ENCODE results near the gene FSTL4. TPM values are rescaled to one million over a fixed set of nuclear protein-coding genes. Genes with fewer than 3 reads are reported as not detected.

FSTL4 gene
- total RNA-seq, 2 donors from 2014 or later = 4.4 to 5.5 TPM

GRCh38 chr5:133334796-133335639 lies 277.3 kb downstream of the FSTL4 start:
- no peaks in the 10 kb centered on the region for H3K9me3 ChIP-seq (ENCODE audit: control insufficient read depth, low read length)
- peaks cover 9% of the 10 kb centered on the region for H3K4me1 Mint-ChIP-seq
- WGBS, 2 experiments (ENCODE audit: insufficient coverage in 1 of 2, insufficient read length in 1 of 2) = 88 to 94% methylated on average over 14 of the region's 14 CpGs
- H3K27me3 Mint-ChIP-seq (ENCODE audit: insufficient read depth) = no peaks in the 10 kb centered on the region
- no peaks in the 10 kb centered on the region for H3K9me3 Mint-ChIP-seq
- H3K27ac Mint-ChIP-seq = no peak overlapping the region
- no peaks in the 10 kb centered on the region for H3K4me1 ChIP-seq (ENCODE audit: control insufficient read depth, insufficient read depth, low read length)
- TF ChIP-seq, protein P1, sequence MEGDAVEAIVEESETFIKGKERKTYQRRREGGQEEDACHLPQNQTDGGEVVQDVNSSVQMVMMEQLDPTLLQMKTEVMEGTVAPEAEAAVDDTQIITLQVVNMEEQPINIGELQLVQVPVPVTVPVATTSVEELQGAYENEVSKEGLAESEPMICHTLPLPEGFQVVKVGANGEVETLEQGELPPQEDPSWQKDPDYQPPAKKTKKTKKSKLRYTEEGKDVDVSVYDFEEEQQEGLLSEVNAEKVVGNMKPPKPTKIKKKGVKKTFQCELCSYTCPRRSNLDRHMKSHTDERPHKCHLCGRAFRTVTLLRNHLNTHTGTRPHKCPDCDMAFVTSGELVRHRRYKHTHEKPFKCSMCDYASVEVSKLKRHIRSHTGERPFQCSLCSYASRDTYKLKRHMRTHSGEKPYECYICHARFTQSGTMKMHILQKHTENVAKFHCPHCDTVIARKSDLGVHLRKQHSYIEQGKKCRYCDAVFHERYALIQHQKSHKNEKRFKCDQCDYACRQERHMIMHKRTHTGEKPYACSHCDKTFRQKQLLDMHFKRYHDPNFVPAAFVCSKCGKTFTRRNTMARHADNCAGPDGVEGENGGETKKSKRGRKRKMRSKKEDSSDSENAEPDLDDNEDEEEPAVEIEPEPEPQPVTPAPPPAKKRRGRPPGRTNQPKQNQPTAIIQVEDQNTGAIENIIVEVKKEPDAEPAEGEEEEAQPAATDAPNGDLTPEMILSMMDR (conservative IDR thresholded peaks at IDR 0.05) = no peak
- H3K4me3 ChIP-seq (ENCODE audit: low read length) = no peak overlapping the region
- no peaks in the 10 kb centered on the region for H3K36me3 ChIP-seq (ENCODE audit: control insufficient read depth, insufficient read depth, low read length)
- no peak overlapping the region for H3K4me3 Mint-ChIP-seq
- H3K9ac ChIP-seq (ENCODE audit: extremely low read depth, low read length, poor library complexity, severe bottlenecking) = no peak overlapping the region
- DNase-seq = no peak
- H3K36me3 Mint-ChIP-seq (ENCODE audit: low read depth) = no peaks in the 10 kb centered on the region
- no peak overlapping the region for H3K27ac ChIP-seq (ENCODE audit: low read depth, low read length)
- no peaks in the 10 kb centered on the region for H3K27me3 ChIP-seq (ENCODE audit: control insufficient read depth, insufficient read depth, low read length, poor library complexity, severe bottlenecking)

DNA sequence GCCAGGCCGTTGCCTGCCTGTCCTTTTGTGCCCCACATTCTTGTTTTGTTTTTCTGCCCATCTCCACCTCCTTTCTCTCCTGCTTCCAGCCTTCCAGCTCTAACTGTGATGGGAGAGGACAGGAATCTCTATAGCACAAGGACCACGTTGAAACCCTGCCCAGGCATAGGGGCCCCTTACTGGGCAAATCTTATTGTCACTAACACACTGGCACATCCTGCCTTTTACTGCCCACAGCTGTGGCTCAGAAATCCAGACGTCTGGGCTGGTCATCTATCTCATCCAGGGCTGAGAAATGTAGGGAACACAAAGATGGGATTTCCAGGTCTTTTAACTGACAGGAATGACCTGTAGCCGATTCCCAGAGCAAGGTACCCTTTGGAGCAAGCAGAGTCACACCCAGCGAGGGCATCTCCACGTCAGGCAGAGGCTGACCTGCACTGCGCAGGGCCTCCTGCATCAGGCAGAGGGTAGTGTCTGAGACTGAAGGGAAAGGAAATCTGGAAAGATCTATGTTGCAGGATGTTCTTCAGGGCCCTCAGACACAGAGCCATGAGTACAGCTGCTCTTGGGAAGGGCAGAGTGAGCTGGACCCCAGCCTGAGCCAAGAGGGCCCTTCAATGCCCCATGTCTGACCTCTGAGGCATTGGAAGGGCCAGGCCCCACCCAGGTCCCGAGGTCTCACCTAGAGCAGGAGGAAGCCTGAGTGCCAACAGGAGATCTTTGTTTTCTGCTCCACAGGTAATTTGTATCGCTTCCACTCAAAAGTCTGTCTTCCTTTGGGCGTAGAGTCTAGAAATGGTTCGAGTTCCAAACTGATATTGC lies 278.8 kb downstream of the FSTL4 start:
- H3K27ac Mint-ChIP-seq = no peak overlapping the region
- no peak overlapping the region for H3K4me3 ChIP-seq (ENCODE audit: low read length)
- no peaks in the 10 kb centered on the region for H3K36me3 Mint-ChIP-seq (ENCODE audit: low read depth)

DNA sequence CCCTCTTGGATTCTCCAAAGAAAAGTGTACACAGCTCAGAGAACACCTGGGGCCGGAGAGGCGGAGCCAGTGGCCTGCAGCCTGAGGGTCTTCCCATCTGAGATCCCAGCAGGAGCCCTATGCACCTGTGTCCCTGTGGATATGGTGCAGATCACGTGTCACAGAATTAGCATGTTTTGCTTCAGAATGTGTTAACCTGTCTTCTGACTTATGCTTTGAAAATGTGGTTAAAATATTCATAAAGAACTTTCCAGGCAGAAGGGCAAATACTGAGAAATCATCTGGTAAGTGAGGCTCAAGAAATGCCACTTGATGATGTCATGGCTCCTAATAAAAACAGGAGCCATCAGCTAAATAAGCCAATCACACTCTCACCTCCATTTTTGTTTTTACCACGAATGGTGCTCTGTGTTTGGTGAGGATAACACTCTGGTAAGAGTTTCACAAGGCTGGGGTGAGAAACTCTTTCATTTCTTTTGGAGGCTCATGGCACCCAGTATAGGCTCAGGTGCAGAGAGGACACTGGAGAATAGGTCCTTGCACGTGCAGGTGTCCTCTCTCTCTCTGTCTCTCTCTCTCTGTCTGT lies 279.8 kb downstream of the FSTL4 start:
- Mint-ChIP-seq H3K27me3 (ENCODE audit: insufficient read depth) (no peaks in the 10 kb centered on the region), H3K4me1 (peaks cover 15% of the 10 kb centered on the region), H3K4me3 (no peak overlapping the region), H3K36me3 (ENCODE audit: low read depth) (no peaks in the 10 kb centered on the region), H3K9me3 (no peaks in the 10 kb centered on the region), H3K27ac (no peak overlapping the region)
- TF ChIP-seq, protein P1 (conservative IDR thresholded peaks at IDR 0.05) = no peak
- H3K9me3 ChIP-seq (ENCODE audit: control insufficient read depth, low read length) = no peaks in the 10 kb centered on the region
- DNase-seq = no peak
- 84 to 100% methylated on average over 3 to 5 of the region's 5 CpGs for WGBS, 2 experiments (ENCODE audit: insufficient coverage in 1 of 2, insufficient read length in 1 of 2)
- no peak overlapping the region for H3K4me3 ChIP-seq (ENCODE audit: low read length)
- H3K4me1 ChIP-seq (ENCODE audit: control insufficient read depth, insufficient read depth, low read length) = no peaks in the 10 kb centered on the region
- H3K9ac ChIP-seq (ENCODE audit: extremely low read depth, low read length, poor library complexity, severe bottlenecking) = no peak overlapping the region
- H3K27ac ChIP-seq (ENCODE audit: low read depth, low read length) = no peak overlapping the region
- no peaks in the 10 kb centered on the region for H3K36me3 ChIP-seq (ENCODE audit: control insufficient read depth, insufficient read depth, low read length)
- H3K27me3 ChIP-seq (ENCODE audit: control insufficient read depth, insufficient read depth, low read length, poor library complexity, severe bottlenecking) = no peaks in the 10 kb centered on the region

More for the DNA sequence above, 278.8 kb downstream of the FSTL4 start:
- H3K9me3 Mint-ChIP-seq = no peaks in the 10 kb centered on the region
- Histone ChIP-seq H3K36me3 (ENCODE audit: control insufficient read depth, insufficient read depth, low read length) (no peaks in the 10 kb centered on the region), H3K27me3 (ENCODE audit: control insufficient read depth, insufficient read depth, low read length, poor library complexity, severe bottlenecking) (no peaks in the 10 kb centered on the region), H3K9me3 (ENCODE audit: control insufficient read depth, low read length) (no peaks in the 10 kb centered on the region), H3K27ac (ENCODE audit: low read depth, low read length) (no peak overlapping the region), H3K9ac (ENCODE audit: extremely low read depth, low read length, poor library complexity, severe bottlenecking) (no peak overlapping the region), H3K4me1 (ENCODE audit: control insufficient read depth, insufficient read depth, low read length) (no peaks in the 10 kb centered on the region)
- peaks cover 10% of the 10 kb centered on the region for H3K4me1 Mint-ChIP-seq
- no peak for DNase-seq
- H3K27me3 Mint-ChIP-seq (ENCODE audit: insufficient read depth) = no peaks in the 10 kb centered on the region
- TF ChIP-seq, protein P1 (conservative IDR thresholded peaks at IDR 0.05) = no peak
- 89% methylated on average over 8 to 11 of the region's 11 CpGs for WGBS, 2 experiments (ENCODE audit: insufficient coverage in 1 of 2, insufficient read length in 1 of 2)
- H3K4me3 Mint-ChIP-seq = no peak overlapping the region
